Astrocyte of the cerebellum (primary cell): ENCODE data around the gene COMT.

Source experiments
- DNase-seq: peaks from one replicate; pipeline ENCODE4 v3.0.0-alpha.2; 2011; ENCODE audit warnings: low read depth
- H3K4me3 ChIP-seq: 2 replicates; pipeline ENCODE4 v1.5.1; 2011; ENCODE audit warnings: mild to moderate bottlenecking, low read depth, low read length, moderate library complexity
- in situ Hi-C: cut with HindIII; loops from 2 replicates; pipeline ENCODE4 v1.10.0; 2017; ENCODE audit warnings: low sequenced_read_pairs
- TF ChIP-seq, protein P1 (sequence below): IDR thresholded peaks from 2 replicates; pipeline ENCODE4 v1.5.1; 2012; ENCODE audit warnings: low read length, low read depth, moderate library complexity, mild to moderate bottlenecking; ENCODE audit errors: missing control alignments

COMT gene

DNA sequence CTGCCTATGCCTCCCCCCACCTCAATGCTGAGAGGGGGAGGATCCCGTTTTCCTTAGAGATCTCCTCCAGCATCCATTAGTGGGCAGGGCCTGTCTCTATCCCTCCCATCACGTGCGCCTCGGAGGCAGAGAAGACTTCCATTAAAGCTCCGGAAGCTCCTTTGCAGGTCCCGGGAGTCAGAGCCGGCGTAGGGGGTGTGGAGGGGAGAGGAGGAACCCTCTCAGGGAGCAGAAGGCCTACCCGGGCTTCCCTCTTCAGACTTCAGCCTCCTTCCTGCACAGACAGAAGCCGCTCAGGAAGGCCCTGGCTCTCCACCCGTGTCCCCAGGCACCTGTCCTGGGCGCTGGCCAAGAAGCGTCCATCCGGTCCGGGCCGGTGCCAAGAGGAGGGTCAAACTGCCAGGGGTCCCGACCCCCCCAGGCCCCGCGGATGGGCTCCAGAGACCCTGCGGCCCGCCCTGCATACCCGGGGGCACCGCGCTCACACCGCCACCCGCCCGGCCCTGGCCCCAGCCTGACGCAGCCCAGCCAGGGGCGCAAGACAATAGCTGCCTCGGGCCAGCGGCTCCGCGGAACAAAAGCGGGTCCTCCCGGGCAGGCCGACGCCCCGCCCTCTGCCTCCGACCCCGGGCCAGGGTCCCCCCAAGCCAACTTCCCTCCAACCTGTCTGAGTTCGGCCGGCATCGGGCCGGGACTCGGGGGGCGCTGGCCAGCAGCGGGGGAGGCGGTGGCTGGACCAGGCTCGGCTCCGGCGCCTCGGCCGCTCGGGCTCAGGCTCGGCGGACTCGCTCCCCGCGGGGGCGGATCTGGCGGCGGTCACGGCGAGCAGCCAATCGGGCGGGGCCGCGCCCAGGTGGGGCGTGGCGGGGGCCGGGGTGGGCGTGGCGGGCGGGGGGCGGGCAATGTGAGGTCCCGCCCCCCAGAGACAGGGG, 45.1 kb downstream of the COMT start:
- peak; percentile 15 for DNase-seq
- in situ Hi-C loops: no loop called here
- TF ChIP-seq, protein P1, sequence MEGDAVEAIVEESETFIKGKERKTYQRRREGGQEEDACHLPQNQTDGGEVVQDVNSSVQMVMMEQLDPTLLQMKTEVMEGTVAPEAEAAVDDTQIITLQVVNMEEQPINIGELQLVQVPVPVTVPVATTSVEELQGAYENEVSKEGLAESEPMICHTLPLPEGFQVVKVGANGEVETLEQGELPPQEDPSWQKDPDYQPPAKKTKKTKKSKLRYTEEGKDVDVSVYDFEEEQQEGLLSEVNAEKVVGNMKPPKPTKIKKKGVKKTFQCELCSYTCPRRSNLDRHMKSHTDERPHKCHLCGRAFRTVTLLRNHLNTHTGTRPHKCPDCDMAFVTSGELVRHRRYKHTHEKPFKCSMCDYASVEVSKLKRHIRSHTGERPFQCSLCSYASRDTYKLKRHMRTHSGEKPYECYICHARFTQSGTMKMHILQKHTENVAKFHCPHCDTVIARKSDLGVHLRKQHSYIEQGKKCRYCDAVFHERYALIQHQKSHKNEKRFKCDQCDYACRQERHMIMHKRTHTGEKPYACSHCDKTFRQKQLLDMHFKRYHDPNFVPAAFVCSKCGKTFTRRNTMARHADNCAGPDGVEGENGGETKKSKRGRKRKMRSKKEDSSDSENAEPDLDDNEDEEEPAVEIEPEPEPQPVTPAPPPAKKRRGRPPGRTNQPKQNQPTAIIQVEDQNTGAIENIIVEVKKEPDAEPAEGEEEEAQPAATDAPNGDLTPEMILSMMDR: no peak
- peak overlapping the region; percentile 63 for H3K4me3 ChIP-seq

DNA sequence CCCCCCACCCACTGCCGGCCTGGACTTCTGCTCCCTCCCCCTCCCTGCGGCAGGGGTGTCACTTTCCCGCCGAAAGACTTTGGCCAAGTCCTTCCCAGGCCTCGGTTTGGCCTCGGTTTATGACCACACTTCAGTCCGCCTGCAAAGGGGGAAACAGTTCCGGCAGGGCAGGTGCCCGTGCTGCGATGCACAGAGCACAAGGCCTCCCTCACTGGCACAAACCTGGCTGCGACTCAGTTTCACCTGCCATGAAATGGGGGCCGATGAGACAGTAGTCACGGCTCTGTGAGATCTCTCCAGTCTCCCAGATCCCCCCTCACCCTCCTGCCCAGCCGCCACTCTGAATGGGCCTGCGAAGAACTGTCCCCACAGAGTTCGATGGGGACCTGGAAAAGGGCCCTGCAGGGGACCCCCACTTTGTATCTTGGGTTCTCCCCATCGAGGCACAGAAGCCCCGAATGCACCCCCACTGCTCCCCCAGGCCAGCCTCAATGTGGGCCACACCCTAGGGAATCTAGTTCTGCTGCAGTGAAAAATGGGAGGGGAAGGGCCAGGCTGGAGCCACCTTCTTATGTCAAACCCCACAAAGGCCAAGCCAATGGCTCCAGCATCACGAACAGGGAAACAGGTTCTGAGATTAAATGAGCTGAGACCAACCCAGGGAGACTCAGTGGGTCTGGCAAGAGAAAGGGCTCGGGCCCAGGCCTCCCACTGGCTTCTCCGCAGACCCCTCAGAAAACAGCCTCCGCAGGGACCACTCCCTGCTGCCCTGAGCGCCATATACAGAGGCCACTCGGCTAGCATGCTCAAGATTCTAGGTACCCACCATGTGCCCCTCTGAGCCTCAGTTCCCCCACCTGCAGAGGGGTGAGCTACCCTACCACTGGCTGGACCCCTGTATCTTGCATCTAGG, 46.1 kb downstream of the COMT start:
- TF ChIP-seq, protein P1: no peak
- no peak for DNase-seq
- in situ Hi-C loops: no loop called here
- no peak overlapping the region for H3K4me3 ChIP-seq

DNA sequence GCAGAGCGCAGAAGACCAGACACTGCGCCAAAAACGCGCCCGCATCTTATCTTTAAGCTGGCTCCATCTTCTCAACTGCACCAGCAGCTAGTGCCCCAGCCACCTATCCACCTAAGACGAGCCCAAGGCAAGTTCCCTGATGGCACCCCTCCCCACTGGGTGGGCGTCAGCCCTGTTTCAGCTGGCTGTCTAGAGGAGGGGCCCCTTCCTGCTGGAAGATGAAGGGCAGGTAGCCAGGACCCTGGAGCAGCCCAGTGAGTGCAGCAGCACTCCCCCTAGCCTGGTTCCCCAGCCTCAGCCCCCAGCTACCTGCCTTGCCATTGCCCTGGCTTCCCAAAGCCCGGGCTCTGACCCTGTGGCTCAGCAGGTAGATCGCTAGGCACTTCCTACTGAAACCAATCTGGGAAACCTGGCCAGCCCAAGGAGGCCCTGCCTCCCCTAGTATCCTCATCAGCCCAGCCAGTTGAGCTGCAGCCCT, 46.8 kb downstream of the COMT start:
- in situ Hi-C loops: no loop called here
- no peak overlapping the region for H3K4me3 ChIP-seq
- TF ChIP-seq, protein P1: no peak
- no peak for DNase-seq

DNA sequence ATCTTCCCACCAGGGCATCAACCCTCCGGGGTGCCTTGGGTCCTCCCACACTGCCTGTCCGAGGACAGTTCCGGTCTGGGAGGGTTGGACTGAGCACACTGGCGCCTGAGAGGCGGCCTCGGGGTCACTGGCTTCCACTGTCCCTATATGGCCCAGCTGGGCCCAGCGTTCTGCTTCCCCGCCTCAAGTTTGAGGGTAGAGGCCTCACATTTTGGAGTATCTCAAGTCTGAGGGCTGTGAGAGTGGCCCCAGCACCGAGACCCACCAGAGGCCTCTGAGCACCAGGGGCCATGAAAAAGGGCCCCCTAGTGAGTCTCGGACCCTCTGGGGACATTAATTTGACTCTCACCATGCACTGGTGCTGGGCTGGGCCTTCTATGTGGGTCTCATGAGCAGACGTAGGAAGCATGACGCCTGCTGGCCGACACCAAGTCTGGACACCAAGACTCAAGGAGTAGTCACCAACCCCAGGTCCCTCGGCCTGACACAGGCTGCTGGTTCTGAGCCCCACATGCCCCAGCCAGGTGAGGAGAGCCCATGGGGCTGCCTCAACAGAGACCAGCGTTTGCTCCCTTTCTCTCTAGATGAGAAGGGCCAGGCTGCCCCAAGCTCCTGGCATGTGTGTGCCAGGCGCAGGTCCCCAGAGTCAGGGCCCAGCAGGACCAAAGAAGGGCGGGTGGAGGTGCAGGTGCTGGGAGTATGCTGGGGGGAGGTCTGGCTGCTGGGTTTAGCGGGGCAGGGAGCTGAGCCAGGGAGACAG, 47.6 kb downstream of the COMT start:
- no peak overlapping the region for H3K4me3 ChIP-seq
- no peak for DNase-seq
- in situ Hi-C loops: no loop called here
- TF ChIP-seq, protein P1: no peak

DNA sequence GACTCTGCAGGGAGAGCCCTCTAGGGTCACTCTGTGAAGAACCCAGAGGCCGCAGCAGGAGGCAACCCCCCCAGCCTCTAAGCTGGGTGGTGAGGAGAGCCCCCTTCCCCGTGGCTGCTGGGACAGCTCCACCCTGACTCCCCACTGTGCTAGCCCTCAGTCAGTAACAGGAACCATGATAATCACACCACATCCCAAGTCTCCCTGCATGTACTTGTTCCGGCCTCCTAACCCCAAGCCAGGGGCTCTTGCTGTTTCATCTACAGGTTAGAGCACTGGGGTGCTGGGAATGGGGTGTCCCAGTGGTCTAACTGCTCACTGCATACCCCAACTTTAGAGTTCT, 48.1 kb downstream of the COMT start:
- in situ Hi-C loops: no loop called here
- DNase-seq: no peak
- H3K4me3 ChIP-seq: no peak overlapping the region
- TF ChIP-seq, protein P1: no peak

DNA sequence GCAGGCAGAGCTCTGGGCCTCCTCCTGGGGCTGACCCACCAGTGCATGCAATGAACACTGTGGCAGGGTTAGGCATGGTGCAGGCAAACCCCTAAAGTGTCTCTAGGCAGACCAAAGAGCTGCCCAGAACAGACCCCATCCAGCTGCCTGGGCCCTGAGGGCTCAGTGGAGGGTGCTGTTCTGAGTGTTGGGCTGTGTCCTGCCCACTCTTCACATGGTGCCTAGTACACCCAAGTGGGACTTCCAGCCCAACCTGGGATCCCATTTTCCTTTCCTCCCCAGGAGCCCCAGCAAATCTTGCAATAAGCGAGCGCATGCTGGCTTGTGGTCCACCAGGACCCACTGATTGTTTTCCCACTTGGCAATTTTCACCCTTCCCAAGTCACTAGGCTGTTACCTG, 48.6 kb downstream of the COMT start:
- in situ Hi-C loops: no loop called here
- TF ChIP-seq, protein P1: no peak
- no peak for DNase-seq
- H3K4me3 ChIP-seq: no peak overlapping the region
